Measurements from ENCODE around the gene TMEM202. TPM values are rescaled to one million over a fixed set of nuclear protein-coding genes. Genes with fewer than 3 reads are reported as not detected.

The TMEM202 gene
- total and polyA plus RNA-seq, 2 of the 4 experiments (the other 2 are of a cell fraction): not detected

DNA sequence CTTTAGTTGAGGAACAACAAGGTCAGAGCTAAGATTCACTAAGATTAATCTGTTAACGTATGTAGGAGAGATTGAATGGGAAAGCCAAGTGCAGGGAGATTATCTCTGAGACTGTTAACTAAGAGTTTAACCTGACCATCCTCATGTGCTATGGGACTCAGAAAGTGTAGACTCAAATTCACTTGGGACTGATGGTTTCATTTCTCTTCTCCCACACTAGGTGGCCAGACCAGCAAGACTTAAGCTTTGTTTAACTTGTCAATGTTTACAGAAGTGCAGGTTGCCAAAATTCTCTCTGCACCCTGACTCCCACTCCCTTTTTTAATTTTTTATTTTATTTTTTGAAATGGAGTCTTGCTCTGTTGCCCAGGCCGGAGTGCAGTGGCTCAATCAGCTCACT, 16.0 kb upstream of the TMEM202 start:
- Histone ChIP-seq H2BK20ac (ENCODE audit: low read depth, low read length) (no peak overlapping the region), H3K27ac (ENCODE audit: insufficient read depth, low read length) (no peak overlapping the region), H3K79me1 (ENCODE audit: low read depth in 1 of 2, low read length in 2 of 2) (no peaks in the 10 kb centered on the region), H3K4me2 (ENCODE audit: low read depth, low read length) (no peak overlapping the region), H3K18ac (ENCODE audit: low read depth, low read length) (no peak overlapping the region), H3K14ac (replicated peaks; ENCODE audit: low read depth, low read length) (no peak overlapping the region), H3K36me3 (ENCODE audit: control insufficient read depth, insufficient read depth, low read length) (no peaks in the 10 kb centered on the region), H3K9me3 (ENCODE audit: control insufficient read depth, insufficient read depth, low read length) (no peaks in the 10 kb centered on the region), H2AFZ (replicated peaks; ENCODE audit: low read length, poor library complexity) (no peak overlapping the region), H4K5ac (ENCODE audit: low read depth, low read length) (no peak overlapping the region), H3K4me1 (ENCODE audit: control insufficient read depth, insufficient read depth, low read length) (no peaks in the 10 kb centered on the region), H2AK9ac (replicated peaks; ENCODE audit: low read depth, low read length, poor library complexity) (no peak overlapping the region), H3K23ac (ENCODE audit: low read depth, low read length) (no peak overlapping the region), H2AK5ac (ENCODE audit: low read depth, low read length) (no peak overlapping the region), H4K8ac (ENCODE audit: low read depth in 2 of 2, low read length in 2 of 2) (no peak overlapping the region), H2BK15ac (ENCODE audit: low read depth, low read length) (no peak overlapping the region), H4K20me1 (ENCODE audit: insufficient read depth, low read length) (no peaks in the 10 kb centered on the region), H3K27me3 (ENCODE audit: control insufficient read depth, insufficient read depth, low read length) (peaks cover 32% of the 10 kb centered on the region), H3K9ac (ENCODE audit: low read depth, low read length) (no peak overlapping the region), H3K4ac (ENCODE audit: low read depth, low read length) (no peak overlapping the region), H3K56ac (ENCODE audit: extremely low read depth, insufficient read depth, low read length) (no peak overlapping the region), H3K9me1 (ENCODE audit: insufficient read depth, low read length) (no peaks in the 10 kb centered on the region), H2BK120ac (ENCODE audit: low read depth, low read length) (no peak overlapping the region), H4K91ac (ENCODE audit: insufficient read depth, low read depth, low read length) (no peak overlapping the region), H3K4me3 (ENCODE audit: insufficient read depth, low read depth, low read length) (no peak overlapping the region), H2BK5ac (ENCODE audit: low read depth, low read length, poor library complexity, severe bottlenecking) (no peak overlapping the region)
- in situ Hi-C loops (cut with MboI; ENCODE audit: low sequenced_read_pairs) (no loop called here), dilution Hi-C loops (cut with HindIII; ENCODE audit: low sequenced_read_pairs, unreplicated experiment) (no loop called here), intact Hi-C loops (cut with micrococcal nuclease) (no loop called here)
- TF ChIP-seq, protein P1, sequence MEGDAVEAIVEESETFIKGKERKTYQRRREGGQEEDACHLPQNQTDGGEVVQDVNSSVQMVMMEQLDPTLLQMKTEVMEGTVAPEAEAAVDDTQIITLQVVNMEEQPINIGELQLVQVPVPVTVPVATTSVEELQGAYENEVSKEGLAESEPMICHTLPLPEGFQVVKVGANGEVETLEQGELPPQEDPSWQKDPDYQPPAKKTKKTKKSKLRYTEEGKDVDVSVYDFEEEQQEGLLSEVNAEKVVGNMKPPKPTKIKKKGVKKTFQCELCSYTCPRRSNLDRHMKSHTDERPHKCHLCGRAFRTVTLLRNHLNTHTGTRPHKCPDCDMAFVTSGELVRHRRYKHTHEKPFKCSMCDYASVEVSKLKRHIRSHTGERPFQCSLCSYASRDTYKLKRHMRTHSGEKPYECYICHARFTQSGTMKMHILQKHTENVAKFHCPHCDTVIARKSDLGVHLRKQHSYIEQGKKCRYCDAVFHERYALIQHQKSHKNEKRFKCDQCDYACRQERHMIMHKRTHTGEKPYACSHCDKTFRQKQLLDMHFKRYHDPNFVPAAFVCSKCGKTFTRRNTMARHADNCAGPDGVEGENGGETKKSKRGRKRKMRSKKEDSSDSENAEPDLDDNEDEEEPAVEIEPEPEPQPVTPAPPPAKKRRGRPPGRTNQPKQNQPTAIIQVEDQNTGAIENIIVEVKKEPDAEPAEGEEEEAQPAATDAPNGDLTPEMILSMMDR (conservative IDR thresholded peaks at IDR 0.05; ENCODE audit: low read depth, low read length): 0 out of 2 replicates have a peak, but pooled peaks have one; percentile 16
- no peak for TF ChIP-seq USF2 (IDR thresholded peaks at IDR 0.05; ENCODE audit: low read depth, low read length)
- ChIA-PET POLR2A (ENCODE audit: unreplicated experiment) (no interaction called here), CTCF (no interaction called here)
- no CpG with 5 or more reads among the region's 2 CpGs for WGBS, 2 experiments (ENCODE audit: extremely low coverage in 2 of 2, insufficient read length in 1 of 2)
- ATAC-seq (ENCODE audit: low read depth): no peak
- DNase-seq: no peak
- no TSS peak for BruUV-seq (replicated peaks)
